SK-N-SH (cell line): ENCODE results near the gene APOD. TPM values are rescaled to one million over a fixed set of nuclear protein-coding genes. Genes with fewer than 3 reads are reported as not detected.
"Not testable (repeated sequence)": the region's sequence is repeated elsewhere in the genome, so short reads cannot be mapped to it uniquely, and the experiment has no call there.

ENCODE experiments used
- CTCF ChIA-PET: fragments of 300-600, 350-600 bp; formaldehyde crosslinking; extraction: SDS; loops from one replicate; lab custom pipeline; 2021; lab: Yijun Ruan, JAX
- POLR2A ChIA-PET: fragments of 350-600 bp; sonication (Branson Sonifier 250); formaldehyde crosslinking; extraction: SDS; loops from one replicate; lab custom pipeline; 2020; ENCODE audit warnings: antibody characterized with exemption, inconsistent platforms; lab: Yijun Ruan, JAX
- DNase-seq: peaks from one replicate; pipeline ENCODE4 v3.0.0; 2012
- H2AFZ ChIP-seq: fragments of 200-600 bp; sonication (generic); 2 replicates; pipeline ENCODE4 v1.8.1; 2016; ENCODE audit warnings: antibody characterized with exemption, mild to moderate bottlenecking, low read depth
- H3F3A ChIP-seq: fragments of 200-600 bp; sonication (generic); replicated peaks from 2 replicates; pipeline ENCODE3; 2016; ENCODE audit warnings: antibody characterized with exemption, mild to moderate bottlenecking; ENCODE audit not compliant: insufficient read depth
- H3K27ac ChIP-seq, 2 experiments: fragments of 200-500 bp in 1 of 2; fragments of 200-600 bp in 1 of 2; sonication (Bioruptor generic) in 1 of 2; sonication (generic), shearing (Covaris generic) in 1 of 2; 2 replicates each; pipeline versions ENCODE4 v1.5.1 to v1.6.1; 2014 to 2016; ENCODE audit warnings: low read depth in 2 of 2, inconsistent platforms in 1 of 2, low read length in 1 of 2, mild to moderate bottlenecking in 1 of 2, mixed read lengths in 1 of 2
- H3K27me3 ChIP-seq: fragments of 200-600 bp; sonication (generic), shearing (Covaris generic); 2 replicates; pipeline ENCODE4 v1.6.1; 2016; ENCODE audit warnings: mixed run types; ENCODE audit not compliant: insufficient read depth
- H3K36me3 ChIP-seq, 2 experiments: fragments of 200-500 bp in 1 of 2; fragments of 200-600 bp in 1 of 2; sonication (Bioruptor generic) in 1 of 2; sonication (generic) in 1 of 2; replicated peaks in 1 of 2; 2 replicates each; pipeline versions ENCODE3 to v1.5.1; 2014 to 2016; ENCODE audit warnings: low read length in 1 of 2, mild to moderate bottlenecking in 1 of 2; ENCODE audit not compliant: insufficient read depth in 2 of 2, control insufficient read depth in 1 of 2
- H3K4me1 ChIP-seq, 2 experiments: fragments of 200-500 bp in 1 of 2; fragments of 200-600 bp in 1 of 2; sonication (Bioruptor generic) in 1 of 2; sonication (generic), shearing (Covaris generic) in 1 of 2; 2 replicates each; pipeline versions ENCODE4 v1.5.1 to v1.6.1; 2014 to 2016; ENCODE audit warnings: low read depth in 1 of 2, low read length in 1 of 2, mixed run types in 1 of 2; ENCODE audit not compliant: insufficient read depth in 2 of 2, control insufficient read depth in 1 of 2
- H3K4me2 ChIP-seq: fragments of 200-600 bp; sonication (generic), shearing (Covaris generic); 2 replicates; pipeline ENCODE4 v1.6.1; 2017; ENCODE audit warnings: mixed run types
- H3K4me3 ChIP-seq, 2 experiments: fragments of 200-500 bp in 1 of 2; fragments of 200-600 bp in 1 of 2; sonication (Bioruptor generic) in 1 of 2; sonication (generic), shearing (Covaris generic) in 1 of 2; 2 replicates each; pipeline versions ENCODE4 v1.5.1 to v1.8.1; 2014 to 2016; ENCODE audit warnings: low read depth in 2 of 2, inconsistent platforms in 1 of 2, low read length in 1 of 2, mild to moderate bottlenecking in 1 of 2, mixed read lengths in 1 of 2, moderate library complexity in 1 of 2
- H3K79me2 ChIP-seq: fragments of 200-600 bp; sonication (generic); 2 replicates; pipeline ENCODE4 v1.8.1; 2017; ENCODE audit warnings: mild to moderate bottlenecking; ENCODE audit not compliant: insufficient read depth
- H3K9ac ChIP-seq: fragments of 200-600 bp; sonication (generic); 2 replicates; pipeline ENCODE4 v1.6.1; 2017; ENCODE audit warnings: mixed run types
- H3K9me2 ChIP-seq: fragments of 200-600 bp; sonication (generic); 2 replicates; pipeline ENCODE4 v1.6.1; 2017; ENCODE audit warnings: mixed run types
- H3K9me3 ChIP-seq: fragments of 200-600 bp; sonication (generic); 2 replicates; pipeline ENCODE4 v1.6.1; 2017; ENCODE audit warnings: mixed run types, mild to moderate bottlenecking, moderate library complexity
- H4K20me1 ChIP-seq: fragments of 200-600 bp; sonication (generic); 2 replicates; pipeline ENCODE4 v1.6.1; 2017; ENCODE audit warnings: mild to moderate bottlenecking, mixed run types; ENCODE audit not compliant: insufficient read depth
- EZH2phosphoT487 ChIP-seq: fragments of 200-600 bp; sonication (generic); IDR thresholded peaks from 2 replicates; pipeline ENCODE4 v1.6.1; 2017; ENCODE audit warnings: low read depth, mixed run types, mild to moderate bottlenecking, antibody characterized with exemption, moderate library complexity, borderline replicate concordance
- FOXJ3 ChIP-seq: sonication (generic); formaldehyde crosslinking; IDR thresholded peaks from 2 replicates; pipeline ENCODE4 v1.5.1; 2020; ENCODE audit warnings: mild to moderate bottlenecking, missing genetic modification reagents
- GATA2 ChIP-seq: sonication (generic); formaldehyde crosslinking; IDR thresholded peaks from 2 replicates; pipeline ENCODE4 v1.5.0; 2020; ENCODE audit warnings: mild to moderate bottlenecking, missing genetic modification reagents
- MEF2A ChIP-seq: IDR thresholded peaks from 2 replicates; pipeline ENCODE4 v1.4.0; 2012; ENCODE audit warnings: low read depth, borderline replicate concordance
- NRF1 ChIP-seq: IDR thresholded peaks from 2 replicates; pipeline ENCODE4 v1.6.1; 2012; ENCODE audit warnings: low read depth, mild to moderate bottlenecking, low read length
- POLR2AphosphoS5 ChIP-seq: IDR thresholded peaks from 2 replicates; pipeline ENCODE4 v1.6.1; 2012; ENCODE audit warnings: low read depth, low read length
- RFX5 ChIP-seq: IDR thresholded peaks from 2 replicates; pipeline ENCODE4 v1.6.1; 2012; ENCODE audit warnings: mild to moderate bottlenecking, improper control_type of control experiment, low read length
- SMC3 ChIP-seq: IDR thresholded peaks from 2 replicates; pipeline ENCODE4 v1.6.1; 2012; ENCODE audit warnings: low read depth, low read length, improper control_type of control experiment
- USF2 ChIP-seq: fragments of 150-350 bp; IDR thresholded peaks from 2 replicates; pipeline ENCODE4 v1.6.1; 2017; ENCODE audit warnings: antibody characterized with exemption, low read length, low read depth, borderline replicate concordance
- YY1 ChIP-seq: IDR thresholded peaks from 2 replicates; pipeline ENCODE4 v1.4.0; 2012; ENCODE audit warnings: low read depth, mild to moderate bottlenecking
- ZBTB33 ChIP-seq: IDR thresholded peaks from 2 replicates; pipeline ENCODE4 v1.4.0; 2012; ENCODE audit warnings: low read depth, borderline replicate concordance
- WGBS: methylation state at CpG from one replicate; pipeline ENCODE4 v1.1.6; 2017; ENCODE audit warnings: low lambda C conversion rate; 5-methylcytosine and 5-hydroxymethylcytosine counted together
- polyA plus RNA-seq, 3 experiments: library from polyadenylated mRNA; depleted of rRNA; stranded (reverse); fragments of >200 nt; gene quantifications; 2 replicates each; pipeline ENCODE4 v1.2.3, GENCODE V29; 2012

APOD gene
- polyA plus RNA-seq, 1 of the 3 experiments (the other 2 are of a cell fraction): 0.05 TPM

DNA sequence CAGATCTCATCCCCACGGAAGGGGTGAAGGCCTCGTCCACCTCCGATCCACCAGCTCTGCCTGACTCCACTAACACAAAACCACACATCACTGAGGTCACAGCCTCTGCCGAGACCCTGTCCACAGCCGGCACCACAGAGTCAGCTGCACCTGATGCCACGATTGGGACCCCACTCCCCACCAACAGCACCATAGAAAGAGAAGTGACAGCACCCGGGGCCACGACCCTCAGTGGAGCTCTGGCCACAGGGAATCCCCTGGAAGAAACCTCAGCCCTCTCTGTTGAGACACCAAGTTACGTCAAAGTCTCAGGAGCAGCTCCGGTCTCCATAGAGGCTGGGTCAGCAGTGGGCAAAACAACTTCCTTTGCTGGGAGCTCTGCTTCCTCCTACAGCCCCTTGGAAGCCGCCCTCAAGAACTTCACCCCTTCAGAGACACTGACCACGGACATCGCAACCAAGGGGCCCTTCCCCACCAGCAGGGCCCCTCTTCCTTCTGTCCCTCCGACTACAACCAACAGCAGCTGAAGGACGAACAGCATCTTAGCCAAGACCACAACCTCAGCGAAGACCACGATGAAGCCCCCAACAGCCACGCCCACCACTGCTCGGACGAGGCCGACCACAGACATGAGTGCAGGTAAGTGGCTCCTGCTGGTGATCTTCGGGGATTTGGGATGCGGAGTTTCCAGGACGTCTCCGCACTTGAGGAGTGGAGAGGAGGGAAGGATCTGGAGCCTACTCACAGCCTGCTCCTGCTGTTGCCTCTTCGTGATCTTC is 36.0 kb upstream of the APOD start:
- H3K27me3 ChIP-seq, H3K36me3 ChIP-seq, H3F3A ChIP-seq, POLR2A ChIA-PET, H3K4me2 ChIP-seq, H3K4me1 ChIP-seq, H3K9me3 ChIP-seq, H4K20me1 ChIP-seq, DNase-seq, H3K27ac ChIP-seq, H3K9me2 ChIP-seq, H3K9ac ChIP-seq, H3K4me3 ChIP-seq, H3K79me2 ChIP-seq, H2AFZ ChIP-seq: not testable (repeated sequence)
- WGBS: 71% methylated on average over 18 of the region's 26 CpGs
- CTCF ChIA-PET: interaction anchor here (1.1 kb wide), 1 partner anchor 231 kb away, joined by 4 read pairs; no protein-coding TSS in a partner anchor

DNA sequence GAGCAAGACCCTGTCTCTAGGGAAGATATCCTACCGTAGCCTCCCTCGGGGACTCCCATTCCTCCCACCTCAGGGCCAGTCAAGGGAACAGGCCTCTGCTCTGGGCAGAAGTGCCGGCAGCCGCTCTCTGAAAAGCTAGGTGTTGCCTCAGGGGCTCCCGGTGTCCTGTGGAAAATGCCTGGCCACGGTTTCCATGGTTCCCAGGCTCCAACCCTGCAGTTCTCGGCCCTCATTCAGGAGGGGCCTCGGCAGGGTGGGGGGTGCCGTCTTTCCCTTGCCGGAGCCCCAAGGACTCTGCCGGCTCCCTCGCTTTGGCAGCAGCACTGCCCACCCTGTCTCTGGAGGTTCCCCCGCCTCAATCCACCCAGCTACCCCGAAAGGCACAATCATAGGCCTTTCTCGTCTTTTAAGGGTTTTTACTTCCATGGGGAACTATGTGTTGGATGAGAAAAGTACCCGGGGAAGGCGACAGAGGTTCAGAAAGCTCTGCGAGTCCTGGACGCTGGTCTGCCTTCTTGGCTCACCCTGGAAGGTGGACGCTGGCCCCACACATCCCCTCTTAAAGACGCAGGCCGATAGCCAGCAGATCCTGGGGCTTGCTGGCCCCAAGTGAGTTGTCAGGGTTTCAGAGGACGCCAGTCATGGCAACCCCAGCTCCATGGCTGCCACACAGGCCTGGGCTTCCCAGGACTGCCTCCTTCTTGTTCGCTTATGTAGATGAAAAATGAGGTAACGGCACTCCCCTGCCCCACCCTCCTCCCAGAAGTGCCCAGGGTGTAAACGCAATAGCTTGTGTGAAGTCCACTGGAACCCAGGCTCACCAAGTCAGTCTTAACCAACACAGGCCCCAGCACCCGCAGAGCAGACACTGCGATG is 34.3 kb upstream of the APOD start:
- H3K9me3 ChIP-seq, H3F3A ChIP-seq, H3K36me3 ChIP-seq, H2AFZ ChIP-seq, POLR2A ChIA-PET, H3K9me2 ChIP-seq, H4K20me1 ChIP-seq, H3K4me2 ChIP-seq, H3K4me1 ChIP-seq, H3K79me2 ChIP-seq, CTCF ChIA-PET, H3K4me3 ChIP-seq, DNase-seq, H3K9ac ChIP-seq, H3K27me3 ChIP-seq, H3K27ac ChIP-seq: not testable (repeated sequence)
- 76% methylated on average over 16 of the region's 28 CpGs for WGBS

- H4K20me1 ChIP-seq: not testable (repeated sequence)
Measured at GRCh38 chr3:195617134-195617533, 33.4 kb upstream of the APOD start.

GRCh38 chr3:195616681-195617080 is 32.9 kb upstream of the APOD start:
- no peaks in the 10 kb centered on the region for H3K4me1 ChIP-seq
- no peak overlapping the region for H3K27ac ChIP-seq
- no peak overlapping the region for H2AFZ ChIP-seq
- H3K9me2 ChIP-seq: no peaks in the 10 kb centered on the region
- ChIA-PET POLR2A (no interaction called here), CTCF (no interaction called here)
- WGBS: 86% methylated on average over 9 of the region's 9 CpGs
- H3K9me3 ChIP-seq: no peaks in the 10 kb centered on the region
- H3K79me2 ChIP-seq: no peaks in the 10 kb centered on the region
- no peak overlapping the region for H3K4me2 ChIP-seq
- H3K36me3 ChIP-seq: no peaks in the 10 kb centered on the region
- H3K4me3 ChIP-seq: no peak overlapping the region
- no peak overlapping the region for H3K9ac ChIP-seq
- H3K27me3 ChIP-seq: no peaks in the 10 kb centered on the region
- no peaks in the 10 kb centered on the region for H3F3A ChIP-seq
- H4K20me1 ChIP-seq: no peaks in the 10 kb centered on the region
- no peak for DNase-seq
- TF ChIP-seq RFX5: no peak
- no peak for TF ChIP-seq MEF2A
- no peak for TF ChIP-seq NRF1
- no peak for TF ChIP-seq USF2
- no peak for TF ChIP-seq ZBTB33
- no peak for TF ChIP-seq SMC3
- no peak for TF ChIP-seq POLR2AphosphoS5
- TF ChIP-seq EZH2phosphoT487: no peak
- no peak for TF ChIP-seq FOXJ3
- TF ChIP-seq YY1: no peak
- TF ChIP-seq GATA2: no peak

More at GRCh38 chr3:195617134-195617533, 33.4 kb upstream of the APOD start:
- H3K4me3 ChIP-seq, H3F3A ChIP-seq, H3K79me2 ChIP-seq, H3K4me1 ChIP-seq, H2AFZ ChIP-seq, H3K36me3 ChIP-seq, H3K27ac ChIP-seq, DNase-seq, CTCF ChIA-PET, H3K9me3 ChIP-seq, POLR2A ChIA-PET, H3K4me2 ChIP-seq, H3K9ac ChIP-seq, H3K9me2 ChIP-seq, H3K27me3 ChIP-seq: not testable (repeated sequence)
- 65% methylated on average over 4 of the region's 5 CpGs for WGBS
